Measurements from ENCODE around the gene EFTUD2. TPM values are rescaled to one million over a fixed set of nuclear protein-coding genes. Genes with fewer than 3 reads are reported as not detected.

The EFTUD2 gene
- total and polyA plus RNA-seq, 2 of the 4 experiments (the other 2 are of a cell fraction) = 72.5 to 126 TPM

GRCh38 chr17:44919885-44920564, 20.8 kb upstream of the EFTUD2 start:
- Histone ChIP-seq H3K14ac (replicated peaks; ENCODE audit: low read depth, low read length) (no peak overlapping the region), H2BK120ac (ENCODE audit: low read depth, low read length) (0 out of 2 replicates have a peak overlapping the region, but pooled peaks have one; percentile 58), H2BK20ac (ENCODE audit: low read depth, low read length) (0 out of 2 replicates have a peak overlapping the region, but pooled peaks have one; percentile 38), H3K4me3 (ENCODE audit: insufficient read depth, low read depth, low read length) (no peak overlapping the region), H3K4ac (ENCODE audit: low read depth, low read length) (peak overlapping the region; percentile 53), H3K56ac (ENCODE audit: extremely low read depth, insufficient read depth, low read length) (no peak overlapping the region), H3K79me1 (ENCODE audit: low read depth in 1 of 2, low read length in 2 of 2) (no peaks in the 10 kb centered on the region), H2AK5ac (ENCODE audit: low read depth, low read length) (no peak overlapping the region; the same call in none of the 2 replicates), H3K4me1 (ENCODE audit: control insufficient read depth, insufficient read depth, low read length) (peaks cover 9% of the 10 kb centered on the region; the same call in 1 of the 2 replicates), H3K27me3 (ENCODE audit: control insufficient read depth, insufficient read depth, low read length) (peaks cover 5% of the 10 kb centered on the region; the same call in 1 of the 2 replicates), H2AK9ac (replicated peaks; ENCODE audit: low read depth, low read length, poor library complexity) (peak overlapping the region; percentile 74), H4K91ac (ENCODE audit: insufficient read depth, low read depth, low read length) (no peak overlapping the region), H4K8ac (ENCODE audit: low read depth in 2 of 2, low read length in 2 of 2) (peak overlapping the region in 1 of 2 experiments; percentile 75; a peak in 1 of 4 replicates), H2BK5ac (ENCODE audit: low read depth, low read length, poor library complexity, severe bottlenecking) (no peak overlapping the region), H3K9me1 (ENCODE audit: insufficient read depth, low read length) (no peaks in the 10 kb centered on the region), H4K5ac (ENCODE audit: low read depth, low read length) (no peak overlapping the region), H2AFZ (replicated peaks; ENCODE audit: low read length, poor library complexity) (peak overlapping the region; percentile 87), H3K18ac (ENCODE audit: low read depth, low read length) (no peak overlapping the region), H3K4me2 (ENCODE audit: low read depth, low read length) (no peak overlapping the region), H4K20me1 (ENCODE audit: insufficient read depth, low read length) (no peaks in the 10 kb centered on the region; the same call in 1 of the 2 replicates), H3K9ac (ENCODE audit: low read depth, low read length) (no peak overlapping the region), H3K36me3 (ENCODE audit: control insufficient read depth, insufficient read depth, low read length) (no peaks in the 10 kb centered on the region), H3K9me3 (ENCODE audit: control insufficient read depth, insufficient read depth, low read length) (no peaks in the 10 kb centered on the region), H3K23ac (ENCODE audit: low read depth, low read length) (no peak overlapping the region), H2BK15ac (ENCODE audit: low read depth, low read length) (no peak overlapping the region), H3K27ac (ENCODE audit: insufficient read depth, low read length) (no peak overlapping the region)
- intact Hi-C loops (cut with micrococcal nuclease) (loop anchor here (1.0 kb wide), 3 partner anchors 102 to 213 kb away; no protein-coding TSS in a partner anchor), dilution Hi-C loops (cut with HindIII; ENCODE audit: low sequenced_read_pairs, unreplicated experiment) (no loop called here), in situ Hi-C loops (cut with MboI; ENCODE audit: low sequenced_read_pairs) (no loop called here)
- ChIA-PET POLR2A (ENCODE audit: unreplicated experiment) (no interaction called here), CTCF (interaction anchor here (0.7 to 6.6 kb wide), 7 partner anchors 10 to 179 kb away, joined by 3 to 62 read pairs (median 5); no protein-coding TSS in a partner anchor)
- 3% methylated on average over 5 of the region's 9 CpGs; no CpG with 5 or more reads in 1 of the 2 experiments for WGBS, 2 experiments (ENCODE audit: extremely low coverage in 2 of 2, insufficient read length in 1 of 2)
- ATAC-seq (ENCODE audit: low read depth) (peak; percentile 96), DNase-seq (peak; percentile 80)
- BruUV-seq (replicated peaks) = no TSS peak
- TF ChIP-seq CTCF (conservative IDR thresholded peaks at IDR 0.05; ENCODE audit: low read depth, low read length) (peak; percentile 94), MAZ (IDR thresholded peaks at IDR 0.05; ENCODE audit: borderline replicate concordance, low read depth, low read length) (peak; percentile 34; the same call in 1 of the 2 replicates), POLR2A (IDR thresholded peaks at IDR 0.05; ENCODE audit: low read depth, low read length) (0 out of 2 replicates have a peak, but pooled peaks have one; percentile 43), RFX5 (IDR thresholded peaks at IDR 0.05; ENCODE audit: low read depth, low read length) (no peak), CEBPB (IDR thresholded peaks at IDR 0.05; ENCODE audit: low read depth, low read length) (no peak), ELK1 (IDR thresholded peaks at IDR 0.05; ENCODE audit: borderline replicate concordance, low read depth, low read length) (no peak), BHLHE40 (IDR thresholded peaks at IDR 0.05; ENCODE audit: low read depth, low read length) (no peak), RCOR1 (IDR thresholded peaks at IDR 0.05; ENCODE audit: insufficient replicate concordance, low read length) (no peak), MXI1 (IDR thresholded peaks at IDR 0.05; ENCODE audit: borderline replicate concordance, low read depth, low read length) (no peak), CHD1 (IDR thresholded peaks at IDR 0.05; ENCODE audit: low read depth, low read length) (no peak), FOS (IDR thresholded peaks at IDR 0.05; ENCODE audit: low read depth, low read length) (no peak), MAFK (IDR thresholded peaks at IDR 0.05; ENCODE audit: low read depth, low read length) (no peak), SMC3 (IDR thresholded peaks at IDR 0.05; ENCODE audit: low read depth, low read length) (peak; percentile 94), RAD21 (IDR thresholded peaks at IDR 0.05; ENCODE audit: low read length) (peak; percentile 95)

Measured in IMR-90 (cell line).